Lower leg skin (tissue), 4 donors: Measurements from ENCODE around the gene PTK6. TPM values are rescaled to one million over a fixed set of nuclear protein-coding genes. Genes with fewer than 3 reads are reported as not detected.

Experiments
- DNase-seq, 2 donors: peaks; one replicate each; pipeline ENCODE4 v3.0.0-alpha.2; 2019; ENCODE audit warnings: low spot score in 2 of 2
- H3K4me3 ChIP-seq: fragments of 200-600 bp; sonication (generic); 2 replicates; pipeline ENCODE4 v1.5.1; 2017; ENCODE audit warnings: mild to moderate bottlenecking, low read depth; ENCODE audit not compliant: poor library complexity, severe bottlenecking
- CTCF ChIP-seq, 3 donors: fragments of 450-650 bp; IDR thresholded peaks; one replicate each; pipeline ENCODE4 v1.5.1; 2016; ENCODE audit warnings: antibody characterized with exemption in 3 of 3, mild to moderate bottlenecking in 3 of 3, moderate library complexity in 2 of 3
- POLR2A ChIP-seq, 2 donors: fragments of 450-650 bp; IDR thresholded peaks; one replicate each; pipeline ENCODE4 v1.6.1; 2016 to 2017; ENCODE audit warnings: antibody characterized with exemption in 2 of 2, mild to moderate bottlenecking in 1 of 2, moderate library complexity in 1 of 2
- WGBS, 2 donors: methylation state at CpG; one replicate each; pipeline ENCODE4 v1.1.5; 2018; 5-methylcytosine and 5-hydroxymethylcytosine counted together
- intact Hi-C: fragments of 100-400 bp; cut with DNase I; formaldehyde crosslinking; loops from one replicate; pipeline ENCODE4 v1.15.0; 2023; ENCODE audit warnings: low total_unique reads
- total RNA-seq, 4 donors: library from RNA; depleted of rRNA; stranded (reverse); fragments of >200 nt; gene quantifications; one replicate each; pipeline ENCODE4 v1.1.0, GENCODE V29; 2016

PTK6 gene
- total RNA-seq, 4 donors from 2014 or later = 72.4 to 101 (median 79.9) TPM

- no peak for TF ChIP-seq POLR2A (IDR thresholded peaks at IDR 0.05)
- no peak for TF ChIP-seq CTCF (IDR thresholded peaks at IDR 0.05)
- DNase-seq = no peak
- H3K4me3 ChIP-seq = no peak overlapping the region
- WGBS, 2 donors = 92 to 96% methylated on average over 14 of the region's 14 CpGs
- intact Hi-C loops = no loop called here
Observed at GRCh38 chr20:63558804-63559484, 21.8 kb upstream of the PTK6 start.

GRCh38 chr20:63557481-63557891 is 20.3 kb upstream of the PTK6 start:
- no peak for DNase-seq
- 91 to 92% methylated on average over 19 of the region's 19 CpGs for WGBS, 2 donors
- no peak overlapping the region for H3K4me3 ChIP-seq
- intact Hi-C loops = no loop called here
- TF ChIP-seq CTCF (IDR thresholded peaks at IDR 0.05) = no peak
- no peak for TF ChIP-seq POLR2A (IDR thresholded peaks at IDR 0.05)

GRCh38 chr20:63556873-63557478 is 19.8 kb upstream of the PTK6 start:
- DNase-seq = no peak
- intact Hi-C loops = no loop called here
- 76 to 78% methylated on average over 23 of the region's 23 CpGs for WGBS, 2 donors
- no peak overlapping the region for H3K4me3 ChIP-seq
- TF ChIP-seq CTCF (IDR thresholded peaks at IDR 0.05) (no peak), POLR2A (IDR thresholded peaks at IDR 0.05) (no peak)

GRCh38 chr20:63555661-63556381 is 18.6 kb upstream of the PTK6 start:
- no peak for TF ChIP-seq POLR2A (IDR thresholded peaks at IDR 0.05)
- no peak for TF ChIP-seq CTCF (IDR thresholded peaks at IDR 0.05)
- no peak overlapping the region for H3K4me3 ChIP-seq
- 87 to 95% methylated on average over 20 to 34 of the region's 45 CpGs for WGBS, 2 donors

GRCh38 chr20:63554361-63555278 is 17.4 kb upstream of the PTK6 start:
- 55 to 68% methylated on average over 26 to 36 of the region's 38 CpGs for WGBS, 2 donors
- intact Hi-C loops = no loop called here
- DNase-seq = no peak
- H3K4me3 ChIP-seq = no peak overlapping the region
- TF ChIP-seq CTCF (IDR thresholded peaks at IDR 0.05) (no peak), POLR2A (IDR thresholded peaks at IDR 0.05) (no peak)

More at GRCh38 chr20:63555661-63556381, 18.6 kb upstream of the PTK6 start:
- intact Hi-C loops = no loop called here
- DNase-seq = no peak
